Astrocyte (in vitro differentiated cells and primary cell): Measurements from ENCODE around the gene PSMG4. TPM values are rescaled to one million over a fixed set of nuclear protein-coding genes. Genes with fewer than 3 reads are reported as not detected.

ENCODE experiments used
- DNase-seq: peaks from one replicate; pipeline ENCODE4 v3.0.0-alpha.2; 2010; ENCODE audit warnings: low read depth
- FAIRE-seq: peaks from 2 replicates; lab custom pipeline; 2011; peaks lifted over from hg19 to GRCh38; lab: Jason Lieb, UNC
- H2AFZ ChIP-seq: 2 replicates; pipeline ENCODE4 v1.6.0; 2012; ENCODE audit warnings: low read depth, low read length, inconsistent platforms
- H3K27ac ChIP-seq: 2 replicates; pipeline ENCODE4 v1.5.1; 2011; ENCODE audit warnings: low read depth, low read length, inconsistent platforms
- H3K27me3 ChIP-seq: 2 replicates; pipeline ENCODE4 v1.6.0; 2011; ENCODE audit warnings: low read length, inconsistent platforms; ENCODE audit not compliant: insufficient read depth
- H3K36me3 ChIP-seq: 2 replicates; pipeline ENCODE4 v1.5.1; 2011; ENCODE audit warnings: low read length, inconsistent platforms; ENCODE audit not compliant: insufficient read depth
- H3K4me1 ChIP-seq: 2 replicates; pipeline ENCODE4 v1.5.1; 2011; ENCODE audit warnings: low read length, inconsistent platforms; ENCODE audit not compliant: insufficient read depth
- H3K4me2 ChIP-seq: 2 replicates; pipeline ENCODE4 v1.6.0; 2012; ENCODE audit warnings: low read length, inconsistent platforms
- H3K4me3 ChIP-seq: 2 replicates; pipeline ENCODE4 v1.5.1; 2011; ENCODE audit warnings: low read depth, mild to moderate bottlenecking, low read length, inconsistent platforms; ENCODE audit not compliant: insufficient read depth
- H3K79me2 ChIP-seq: 2 replicates; pipeline ENCODE4 v1.6.0; 2012; ENCODE audit warnings: mild to moderate bottlenecking, low read length, inconsistent platforms; ENCODE audit not compliant: insufficient read depth
- H3K9ac ChIP-seq: 2 replicates; pipeline ENCODE4 v1.6.0; 2012; ENCODE audit warnings: mild to moderate bottlenecking, low read length, inconsistent platforms
- H3K9me3 ChIP-seq: 2 replicates; pipeline ENCODE4 v1.5.1; 2012; ENCODE audit warnings: low read depth, mild to moderate bottlenecking, low read length, inconsistent platforms; ENCODE audit not compliant: insufficient read depth
- H4K20me1 ChIP-seq: 2 replicates; pipeline ENCODE4 v1.6.0; 2012; ENCODE audit warnings: low read length, inconsistent platforms; ENCODE audit not compliant: insufficient read depth
- H3K27ac Mint-ChIP-seq: one replicate; pipeline ENCODE4 v1.8.0; 2021; ENCODE audit warnings: mild to moderate bottlenecking, mixed read lengths; ENCODE audit not compliant: unreplicated experiment
- H3K27me3 Mint-ChIP-seq: one replicate; pipeline ENCODE4 v1.8.0; 2021; ENCODE audit warnings: low read depth, mixed read lengths; ENCODE audit not compliant: unreplicated experiment
- H3K36me3 Mint-ChIP-seq: one replicate; pipeline ENCODE4 v1.8.0; 2021; ENCODE audit warnings: low read depth, mixed read lengths; ENCODE audit not compliant: unreplicated experiment
- H3K4me1 Mint-ChIP-seq: one replicate; pipeline ENCODE4 v1.8.0; 2021; ENCODE audit warnings: low read depth, mixed read lengths; ENCODE audit not compliant: unreplicated experiment
- H3K4me3 Mint-ChIP-seq: one replicate; pipeline ENCODE4 v1.8.0; 2021; ENCODE audit warnings: mild to moderate bottlenecking, moderate library complexity, mixed read lengths; ENCODE audit not compliant: unreplicated experiment
- H3K9me3 Mint-ChIP-seq: one replicate; pipeline ENCODE4 v1.8.0; 2021; ENCODE audit warnings: mild to moderate bottlenecking, mixed read lengths; ENCODE audit not compliant: unreplicated experiment
- EZH2 ChIP-seq: IDR thresholded peaks from 2 replicates; pipeline ENCODE4 v1.6.1; 2012; ENCODE audit warnings: mild to moderate bottlenecking, low read length, inconsistent platforms; ENCODE audit not compliant: insufficient read depth
- total RNA-seq: library from RNA; stranded (reverse); gene quantifications from 2 replicates; pipeline ENCODE4 v1.2.1, GENCODE V29; 2021
- TF ChIP-seq, protein P1 (sequence below): IDR thresholded peaks from 2 replicates; pipeline ENCODE4 v1.5.1; 2011; ENCODE audit warnings: low read depth, mild to moderate bottlenecking, inconsistent platforms, low read length, moderate library complexity; ENCODE audit not compliant: insufficient read depth

The PSMG4 gene
- total RNA-seq, 1 donor from 2014 or later, result 23.4 TPM

DNA sequence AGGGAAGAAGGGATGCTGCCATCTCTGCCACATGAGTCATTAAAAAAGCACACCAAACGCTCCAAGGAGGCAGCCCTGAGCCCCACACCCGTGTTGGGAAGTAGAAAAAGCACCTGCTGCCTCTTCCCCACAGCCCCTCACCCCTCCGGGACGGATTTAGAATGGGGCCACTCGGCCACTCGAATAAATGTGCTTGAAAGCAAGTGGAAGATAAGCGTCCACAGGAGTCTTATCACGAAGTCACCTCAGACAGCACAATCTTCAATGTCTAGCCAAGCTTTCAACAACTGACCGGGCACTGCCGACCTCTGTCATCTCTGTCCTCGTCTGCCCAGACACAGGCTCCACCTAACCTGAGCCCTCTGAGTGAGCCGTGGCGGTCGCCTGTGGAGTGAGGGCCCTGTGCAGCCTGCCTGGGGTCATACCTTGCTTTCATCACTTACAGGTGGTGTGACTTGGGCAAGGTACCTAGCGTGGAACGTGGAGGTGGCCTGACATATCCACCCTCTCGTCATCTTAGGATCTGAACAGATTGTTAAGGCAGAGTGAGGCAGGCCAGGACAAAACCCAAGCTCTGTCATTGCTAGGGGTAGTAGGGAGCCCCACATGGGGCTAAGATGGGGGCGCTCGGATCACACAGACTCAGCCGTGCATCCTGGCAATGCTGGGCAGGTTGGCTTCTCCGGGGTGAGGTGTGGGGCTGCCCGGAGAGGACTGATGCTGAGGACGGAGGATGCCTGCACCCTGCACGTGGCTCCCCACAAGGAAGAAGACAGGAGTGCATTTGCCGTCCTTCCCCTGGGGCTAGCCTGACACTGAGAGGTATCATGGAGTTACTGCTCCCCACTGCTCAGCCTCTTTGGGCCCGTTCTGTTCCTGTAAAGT, 34.8 kb downstream of the PSMG4 start:
- FAIRE-seq (no peak), DNase-seq (no peak)
- Histone ChIP-seq H3K4me1 (peaks cover 5% of the 10 kb centered on the region), H3K4me3 (no peak overlapping the region), H3K27me3 (no peaks in the 10 kb centered on the region), H3K36me3 (no peaks in the 10 kb centered on the region), H4K20me1 (no peaks in the 10 kb centered on the region), H3K79me2 (no peaks in the 10 kb centered on the region), H3K9me3 (no peaks in the 10 kb centered on the region), H3K9ac (no peak overlapping the region), H2AFZ (no peak overlapping the region), H3K4me2 (no peak overlapping the region), H3K27ac (no peak overlapping the region)
- no peaks in the 10 kb centered on the region for H3K9me3 Mint-ChIP-seq
- H3K27ac Mint-ChIP-seq, result no peak overlapping the region
- peaks cover 29% of the 10 kb centered on the region for H3K27me3 Mint-ChIP-seq
- peaks cover 3% of the 10 kb centered on the region for H3K4me1 Mint-ChIP-seq
- H3K36me3 Mint-ChIP-seq, result peaks cover 9% of the 10 kb centered on the region
- TF ChIP-seq, protein P1, sequence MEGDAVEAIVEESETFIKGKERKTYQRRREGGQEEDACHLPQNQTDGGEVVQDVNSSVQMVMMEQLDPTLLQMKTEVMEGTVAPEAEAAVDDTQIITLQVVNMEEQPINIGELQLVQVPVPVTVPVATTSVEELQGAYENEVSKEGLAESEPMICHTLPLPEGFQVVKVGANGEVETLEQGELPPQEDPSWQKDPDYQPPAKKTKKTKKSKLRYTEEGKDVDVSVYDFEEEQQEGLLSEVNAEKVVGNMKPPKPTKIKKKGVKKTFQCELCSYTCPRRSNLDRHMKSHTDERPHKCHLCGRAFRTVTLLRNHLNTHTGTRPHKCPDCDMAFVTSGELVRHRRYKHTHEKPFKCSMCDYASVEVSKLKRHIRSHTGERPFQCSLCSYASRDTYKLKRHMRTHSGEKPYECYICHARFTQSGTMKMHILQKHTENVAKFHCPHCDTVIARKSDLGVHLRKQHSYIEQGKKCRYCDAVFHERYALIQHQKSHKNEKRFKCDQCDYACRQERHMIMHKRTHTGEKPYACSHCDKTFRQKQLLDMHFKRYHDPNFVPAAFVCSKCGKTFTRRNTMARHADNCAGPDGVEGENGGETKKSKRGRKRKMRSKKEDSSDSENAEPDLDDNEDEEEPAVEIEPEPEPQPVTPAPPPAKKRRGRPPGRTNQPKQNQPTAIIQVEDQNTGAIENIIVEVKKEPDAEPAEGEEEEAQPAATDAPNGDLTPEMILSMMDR, result no peak
- no peak for TF ChIP-seq EZH2
- H3K4me3 Mint-ChIP-seq, result no peak overlapping the region

DNA sequence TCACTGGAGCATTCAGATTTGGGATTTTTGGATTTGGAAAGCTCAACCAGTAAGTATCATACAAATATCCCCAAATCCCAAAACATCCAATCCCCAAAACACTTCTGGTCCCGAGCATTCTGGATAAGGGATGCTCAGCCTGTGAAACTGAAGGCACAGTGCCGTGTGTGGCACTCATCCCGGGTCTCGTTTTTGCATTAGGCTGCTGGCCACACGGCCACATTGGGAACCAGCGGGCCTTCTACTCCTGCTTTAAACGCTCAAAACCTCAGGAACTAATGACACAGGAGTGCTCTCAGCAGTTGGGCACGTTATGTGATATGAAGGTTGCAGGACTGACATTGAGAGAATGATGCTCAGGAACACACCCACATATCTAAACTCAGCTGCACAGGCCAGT, 35.6 kb downstream of the PSMG4 start:
- Histone ChIP-seq H3K79me2 (no peaks in the 10 kb centered on the region), H2AFZ (no peak overlapping the region), H3K4me3 (no peak overlapping the region), H4K20me1 (no peaks in the 10 kb centered on the region), H3K9me3 (no peaks in the 10 kb centered on the region), H3K27me3 (no peaks in the 10 kb centered on the region), H3K36me3 (no peaks in the 10 kb centered on the region), H3K4me2 (no peak overlapping the region), H3K27ac (no peak overlapping the region), H3K4me1 (peaks cover 5% of the 10 kb centered on the region), H3K9ac (no peak overlapping the region)
- DNase-seq, result no peak
- H3K36me3 Mint-ChIP-seq, result peaks cover 9% of the 10 kb centered on the region
- FAIRE-seq, result no peak
- peaks cover 3% of the 10 kb centered on the region for H3K4me1 Mint-ChIP-seq
- no peak overlapping the region for H3K27ac Mint-ChIP-seq
- TF ChIP-seq, protein P1, result no peak
- TF ChIP-seq EZH2, result no peak
- peaks cover 29% of the 10 kb centered on the region for H3K27me3 Mint-ChIP-seq
- no peak overlapping the region for H3K4me3 Mint-ChIP-seq
- no peaks in the 10 kb centered on the region for H3K9me3 Mint-ChIP-seq
